GM15510 (cell line): ENCODE data around the gene ANKS3.

ENCODE experiments used
- POLR2A ChIP-seq: IDR thresholded peaks from 3 replicates; pipeline ENCODE4 v1.6.1; 2011; ENCODE audit warnings: borderline replicate concordance; ENCODE audit not compliant: insufficient read length; ENCODE audit errors: extremely low read depth

ANKS3 gene

DNA sequence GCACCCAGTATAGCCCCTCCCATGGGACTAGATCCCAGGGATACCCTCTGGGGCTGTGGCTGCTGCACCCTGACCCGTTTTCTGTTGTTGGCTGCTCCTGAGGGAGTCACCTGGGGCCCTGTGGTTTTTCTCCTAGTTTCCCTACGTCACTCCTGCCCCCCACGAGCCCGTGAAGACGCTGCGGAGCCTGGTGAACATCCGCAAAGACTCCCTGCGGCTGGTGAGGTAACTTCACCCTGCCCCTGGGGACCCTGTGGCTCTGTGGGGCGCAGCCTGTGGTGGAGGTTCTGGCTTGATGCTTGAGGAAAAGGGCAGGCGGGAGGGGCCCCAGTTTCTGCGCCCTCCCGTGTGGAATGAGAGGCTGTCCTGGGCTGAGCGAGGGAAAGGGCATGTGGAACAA lies 82.2 kb downstream of the ANKS3 start:
- no peak for TF ChIP-seq POLR2A

DNA sequence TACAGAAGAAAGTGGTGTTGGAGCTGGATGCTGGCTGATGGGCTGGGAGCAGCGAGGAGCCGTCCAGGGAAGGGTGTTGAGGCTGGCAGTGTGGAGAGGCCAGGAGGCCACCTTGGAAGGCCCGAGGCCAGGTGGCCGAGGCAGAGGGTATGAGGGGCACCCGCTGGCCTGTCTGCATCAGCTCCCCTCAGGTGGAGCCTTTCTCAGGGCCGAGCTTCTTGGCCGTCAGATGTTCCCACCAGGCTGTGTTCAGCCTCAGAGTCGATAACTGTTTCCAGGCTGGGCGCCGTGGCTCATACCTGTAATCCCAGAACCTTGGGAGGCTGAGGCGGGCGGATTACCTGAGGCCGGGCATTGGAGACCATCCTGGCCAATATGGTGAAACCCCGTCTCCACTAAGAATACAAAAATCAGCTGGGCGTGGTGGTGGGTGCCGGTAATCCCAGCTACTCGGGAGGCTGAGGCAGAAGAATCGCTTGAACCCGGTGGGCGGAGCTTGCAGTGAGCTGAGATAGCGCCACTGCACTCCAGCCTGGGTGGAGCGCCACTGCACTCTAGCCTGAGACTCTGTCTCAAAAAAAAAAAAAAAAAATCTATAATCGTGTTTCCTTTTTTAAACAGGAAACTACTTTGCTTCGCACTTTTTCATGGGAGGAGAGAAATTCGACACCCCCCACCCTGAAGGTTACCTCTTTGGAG lies 84.2 kb downstream of the ANKS3 start:
- TF ChIP-seq POLR2A, result no peak

DNA sequence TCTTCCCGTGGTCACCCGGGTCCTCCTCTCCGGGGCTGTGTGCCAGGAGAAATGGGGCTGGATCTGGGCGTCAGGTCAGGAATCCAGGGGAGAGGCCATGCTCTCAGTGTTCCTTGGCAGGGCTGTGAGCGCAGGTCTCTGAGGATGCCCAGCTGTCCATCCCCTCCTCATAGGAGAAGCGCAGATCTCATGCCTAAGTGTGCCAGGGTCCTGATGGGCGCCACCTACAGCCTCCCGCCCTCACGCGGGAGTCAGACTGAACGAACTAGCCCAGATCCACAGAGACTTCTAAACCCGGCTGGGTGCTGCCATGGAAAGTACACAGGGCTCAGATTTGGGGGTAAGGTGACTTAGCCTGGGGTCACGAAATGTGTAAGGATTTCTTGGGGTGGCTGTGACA lies 85.2 kb downstream of the ANKS3 start:
- no peak for TF ChIP-seq POLR2A

DNA sequence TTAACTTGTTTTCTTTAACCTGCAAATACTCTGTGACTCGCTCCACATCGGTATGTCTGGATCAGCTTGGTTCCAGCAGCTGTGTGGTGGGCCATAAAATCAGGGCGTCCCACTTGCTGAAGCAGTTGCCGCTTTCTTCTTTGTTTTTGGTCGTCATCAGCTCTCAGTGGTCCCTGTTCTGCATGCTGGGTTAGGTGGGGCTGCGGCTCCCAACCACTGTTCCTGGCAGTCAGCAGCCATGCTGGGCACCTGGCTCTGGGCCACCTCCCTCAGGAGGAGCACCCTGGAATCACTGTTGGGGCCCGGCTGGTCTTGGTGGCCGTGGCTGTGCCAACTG lies 86.5 kb downstream of the ANKS3 start:
- no peak for TF ChIP-seq POLR2A

DNA sequence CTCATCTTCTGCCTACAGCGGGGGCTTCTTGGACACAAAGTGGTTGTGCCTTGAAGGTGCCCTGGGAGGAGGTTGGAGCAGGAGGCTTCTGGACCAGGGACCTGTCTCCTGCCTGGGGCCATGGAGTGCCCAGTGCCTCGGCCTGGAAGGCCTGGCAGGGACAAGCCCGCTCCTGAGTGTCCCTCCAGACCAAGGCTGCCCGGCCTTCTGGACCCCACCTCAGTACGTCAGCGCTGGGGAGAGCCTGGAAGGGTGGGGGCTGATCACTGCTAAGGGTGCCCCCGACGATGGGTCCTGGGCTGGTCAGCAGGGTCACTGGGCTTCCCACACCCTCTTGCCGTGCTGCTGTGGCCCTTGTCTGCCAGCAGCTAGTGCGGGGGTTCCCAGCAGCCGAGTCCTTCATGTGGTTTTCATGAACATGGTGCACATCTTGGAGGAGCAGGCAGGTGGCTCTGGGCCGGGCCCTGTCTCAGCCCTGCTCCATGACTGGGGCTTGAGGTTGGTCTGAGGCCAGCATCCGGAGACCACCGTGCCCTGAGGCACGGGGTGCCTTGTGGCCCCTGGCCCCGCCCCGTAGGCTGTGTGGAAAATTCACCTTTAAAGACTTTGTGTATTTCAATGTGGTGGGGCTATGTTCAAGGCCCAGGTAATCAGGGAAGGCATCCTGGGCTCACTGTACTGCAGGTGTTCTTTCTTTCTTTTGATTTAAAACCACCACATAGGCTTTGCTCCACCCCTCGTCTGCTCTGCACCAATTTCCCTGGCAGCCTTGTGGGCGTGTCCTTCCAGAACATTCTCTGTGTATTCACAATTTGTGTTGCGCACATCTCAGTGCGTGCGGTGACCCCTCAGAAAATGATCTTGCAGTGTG lies 87.1 kb downstream of the ANKS3 start:
- TF ChIP-seq POLR2A, result no peak
